IMR-90 (cell line): Measurements from ENCODE around the gene DNAJB2.

Experiments
- POLR2A ChIP-seq: IDR thresholded peaks from 2 replicates; pipeline ENCODE4 v1.6.1; 2012; ENCODE audit warnings: mild to moderate bottlenecking, low read depth, low read length
- TF ChIP-seq, protein P1 (sequence below): conservative IDR thresholded peaks from 2 replicates; pipeline ENCODE4 v1.5.1; 2012; ENCODE audit warnings: mild to moderate bottlenecking, low read depth, low read length, improper control_type of control experiment

DNA sequence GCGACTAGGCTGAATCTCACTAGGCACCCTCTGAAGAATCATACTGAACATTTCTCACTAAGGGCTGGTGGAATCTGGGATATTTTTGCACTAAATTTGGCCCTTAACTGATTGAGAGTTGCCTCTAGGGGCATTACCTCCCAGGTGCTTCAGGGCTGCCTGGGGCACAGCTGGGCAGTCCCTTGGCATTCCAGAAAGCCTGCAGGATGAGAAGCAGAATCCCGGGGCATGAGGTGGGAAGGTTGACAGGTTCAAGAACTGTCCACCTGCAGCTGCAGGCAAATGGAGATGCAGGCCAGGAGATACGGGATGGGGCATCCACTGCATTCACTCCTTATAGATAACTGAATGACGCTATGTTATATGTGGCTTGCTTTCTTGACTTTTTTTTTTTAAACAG, 46.0 kb downstream of the DNAJB2 start:
- TF ChIP-seq, protein P1, sequence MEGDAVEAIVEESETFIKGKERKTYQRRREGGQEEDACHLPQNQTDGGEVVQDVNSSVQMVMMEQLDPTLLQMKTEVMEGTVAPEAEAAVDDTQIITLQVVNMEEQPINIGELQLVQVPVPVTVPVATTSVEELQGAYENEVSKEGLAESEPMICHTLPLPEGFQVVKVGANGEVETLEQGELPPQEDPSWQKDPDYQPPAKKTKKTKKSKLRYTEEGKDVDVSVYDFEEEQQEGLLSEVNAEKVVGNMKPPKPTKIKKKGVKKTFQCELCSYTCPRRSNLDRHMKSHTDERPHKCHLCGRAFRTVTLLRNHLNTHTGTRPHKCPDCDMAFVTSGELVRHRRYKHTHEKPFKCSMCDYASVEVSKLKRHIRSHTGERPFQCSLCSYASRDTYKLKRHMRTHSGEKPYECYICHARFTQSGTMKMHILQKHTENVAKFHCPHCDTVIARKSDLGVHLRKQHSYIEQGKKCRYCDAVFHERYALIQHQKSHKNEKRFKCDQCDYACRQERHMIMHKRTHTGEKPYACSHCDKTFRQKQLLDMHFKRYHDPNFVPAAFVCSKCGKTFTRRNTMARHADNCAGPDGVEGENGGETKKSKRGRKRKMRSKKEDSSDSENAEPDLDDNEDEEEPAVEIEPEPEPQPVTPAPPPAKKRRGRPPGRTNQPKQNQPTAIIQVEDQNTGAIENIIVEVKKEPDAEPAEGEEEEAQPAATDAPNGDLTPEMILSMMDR: no peak
- TF ChIP-seq POLR2A: no peak
